Hepatocyte (in vitro differentiated cells): ENCODE results near the gene FLT4. TPM values are rescaled to one million over a fixed set of nuclear protein-coding genes. Genes with fewer than 3 reads are reported as not detected.
A peak's percentile ranks its signal among the peaks of the same experiment; 100 is the strongest.

Experiments used
- DNase-seq: peaks from one replicate; pipeline ENCODE4 v3.0.0-alpha.2; 2016; ENCODE audit warnings: low spot score
- H2AFZ ChIP-seq: fragments of 200-600 bp; sonication (generic); 2 replicates; pipeline ENCODE4 v1.6.0; 2016; ENCODE audit warnings: antibody characterized with exemption, mild to moderate bottlenecking
- H3K27ac ChIP-seq: fragments of 200-600 bp; sonication (generic); 2 replicates; pipeline ENCODE4 v1.5.1; 2016; ENCODE audit warnings: mild to moderate bottlenecking
- H3K27me3 ChIP-seq: fragments of 200-600 bp; sonication (generic); 2 replicates; pipeline ENCODE4 v1.6.1; 2016
- H3K36me3 ChIP-seq: fragments of 200-600 bp; sonication (generic); replicated peaks from 2 replicates; pipeline ENCODE4 v1.5.1; 2016; ENCODE audit warnings: low read depth; ENCODE audit not compliant: insufficient read depth
- H3K4me1 ChIP-seq: fragments of 200-600 bp; sonication (generic); 2 replicates; pipeline ENCODE4 v1.5.1; 2016; ENCODE audit warnings: mild to moderate bottlenecking, moderate library complexity; ENCODE audit not compliant: insufficient read depth
- H3K4me2 ChIP-seq: fragments of 200-600 bp; sonication (generic); 2 replicates; pipeline ENCODE4 v1.6.0; 2016
- H3K4me3 ChIP-seq: fragments of 200-600 bp; sonication (generic); 2 replicates; pipeline ENCODE4 v1.5.1; 2016; ENCODE audit warnings: mild to moderate bottlenecking
- H3K79me2 ChIP-seq: fragments of 200-600 bp; sonication (generic); 2 replicates; pipeline ENCODE4 v1.6.0; 2017; ENCODE audit warnings: mild to moderate bottlenecking
- H3K9me2 ChIP-seq: fragments of 200-600 bp; sonication (generic); replicated peaks from 2 replicates; pipeline ENCODE4 v1.6.0; 2017; ENCODE audit warnings: mild to moderate bottlenecking; ENCODE audit not compliant: insufficient read depth
- H3K9me3 ChIP-seq: fragments of 200-600 bp; sonication (generic); 2 replicates; pipeline ENCODE4 v1.5.1; 2016; ENCODE audit warnings: low read depth, mild to moderate bottlenecking
- H4K20me1 ChIP-seq: fragments of 200-600 bp; sonication (generic); 2 replicates; pipeline ENCODE4 v1.6.0; 2016; ENCODE audit warnings: mild to moderate bottlenecking; ENCODE audit not compliant: insufficient read depth, poor library complexity, severe bottlenecking
- CTCF ChIP-seq: fragments of 200-600 bp; sonication (generic); IDR thresholded peaks from 2 replicates; pipeline ENCODE4 v1.5.1; 2016; ENCODE audit warnings: antibody characterized with exemption, mild to moderate bottlenecking; ENCODE audit not compliant: poor library complexity
- EZH2 ChIP-seq: fragments of 200-600 bp; sonication (generic); IDR thresholded peaks from 2 replicates; pipeline ENCODE4 v1.6.1; 2016; ENCODE audit warnings: antibody characterized with exemption, mild to moderate bottlenecking, borderline replicate concordance
- EZH2phosphoT487 ChIP-seq: fragments of 200-600 bp; sonication (generic); IDR thresholded peaks from one replicate; pipeline ENCODE4 v1.6.1; 2018; ENCODE audit warnings: antibody characterized with exemption, mild to moderate bottlenecking, low read depth, moderate library complexity; ENCODE audit not compliant: unreplicated experiment, severe bottlenecking
- WGBS: methylation state at CpG from one replicate; pipeline ENCODE4 v1.1.6; 2016; ENCODE audit warnings: low lambda C conversion rate; ENCODE audit errors: missing lambda C conversion rate; 5-methylcytosine and 5-hydroxymethylcytosine counted together
- polyA plus RNA-seq: library from polyadenylated mRNA; unstranded; fragments of >200 nt; fragmentation: Nextera tagmentation; extraction: Ambion mirVana; gene quantifications from 2 replicates; pipeline ENCODE4 v1.2.1, GENCODE V29; 2016
- total RNA-seq: library from RNA; depleted of rRNA; stranded (reverse); fragments of >200 nt; gene quantifications from 2 replicates; pipeline ENCODE4 v1.2.3, GENCODE V29; 2014

FLT4 gene
- 0.90 and 2.2 TPM in 2 replicates for total RNA-seq
- polyA plus RNA-seq = 0.83 and 1.3 TPM in 2 replicates

GRCh38 chr5:180649297-180650039, at the start of gene FLT4:
FLT4 (minus strand) TSS chr5:180649600; CDS start chr5:180649545, 55 bp downstream.
- WGBS = 3% methylated on average over 14 of the region's 89 CpGs
- H3K36me3 ChIP-seq = no peaks in the 10 kb centered on the region
- H3K9me2 ChIP-seq = no peaks in the 10 kb centered on the region
- H3K27me3 ChIP-seq = peaks cover 79% of the 10 kb centered on the region
- H2AFZ ChIP-seq = peak within 1 kb of the TSS; percentile 6
- no peaks in the 10 kb centered on the region for H4K20me1 ChIP-seq
- H3K4me3 ChIP-seq = peak within 1 kb of the TSS; percentile 36
- H3K4me2 ChIP-seq = peak within 1 kb of the TSS; percentile 85
- peak; percentile 13 for DNase-seq
- H3K79me2 ChIP-seq = no peaks in the 10 kb centered on the region
- no peaks in the 10 kb centered on the region for H3K9me3 ChIP-seq
- peaks cover 5% of the 10 kb centered on the region for H3K4me1 ChIP-seq
- H3K27ac ChIP-seq = no peak within 1 kb of the TSS
- TF ChIP-seq EZH2phosphoT487 (peak; percentile 91), EZH2 (peak; percentile 90), CTCF (no peak)

GRCh38 chr5:180699042-180699441, 49.6 kb upstream of the FLT4 start:
- TF ChIP-seq CTCF = no peak
- no peak for TF ChIP-seq EZH2
- no peak for TF ChIP-seq EZH2phosphoT487
- Histone ChIP-seq H3K4me1 (no peaks in the 10 kb centered on the region), H3K9me3 (no peaks in the 10 kb centered on the region), H3K27ac (no peak overlapping the region), H3K9me2 (no peaks in the 10 kb centered on the region), H3K79me2 (no peaks in the 10 kb centered on the region), H4K20me1 (no peaks in the 10 kb centered on the region), H3K27me3 (no peaks in the 10 kb centered on the region), H3K4me3 (no peak overlapping the region), H2AFZ (no peak overlapping the region), H3K4me2 (no peak overlapping the region), H3K36me3 (no peaks in the 10 kb centered on the region)
- no peak for DNase-seq
- 88% methylated on average over 1 of the region's 1 CpG for WGBS

- Histone ChIP-seq H3K79me2 (no peaks in the 10 kb centered on the region), H3K4me2 (no peak overlapping the region), H3K4me3 (no peak overlapping the region), H2AFZ (no peak overlapping the region), H3K27me3 (peaks cover 14% of the 10 kb centered on the region), H3K9me3 (no peaks in the 10 kb centered on the region), H3K4me1 (no peaks in the 10 kb centered on the region), H3K27ac (no peak overlapping the region), H3K36me3 (no peaks in the 10 kb centered on the region), H4K20me1 (no peaks in the 10 kb centered on the region), H3K9me2 (no peaks in the 10 kb centered on the region)
- DNase-seq = no peak
- 31% methylated on average over 1 of the region's 1 CpG for WGBS
- TF ChIP-seq EZH2 (no peak), EZH2phosphoT487 (no peak), CTCF (no peak)
Measured at GRCh38 chr5:180696116-180696515, 46.7 kb upstream of the FLT4 start.
